C1 segment of cervical spinal cord (tissue), 14 donors: ENCODE measurements around the gene LMX1B.

Experiments used
- DNase-seq, 14 donors: peaks; one replicate each; lab custom pipeline; 2025; lab: John Stamatoyannopoulos, UW

Gene LMX1B

GRCh38 chr9:126604059-126605055 lies 9.4 kb upstream of the LMX1B start:
- no peak for DNase-seq

- DNase-seq: no peak
Measured at GRCh38 chr9:126605792-126606482, 7.8 kb upstream of the LMX1B start.

- DNase-seq: no peak
Measured at GRCh38 chr9:126606483-126606870, 7.3 kb upstream of the LMX1B start.

GRCh38 chr9:126607086-126607485 lies 6.6 kb upstream of the LMX1B start:
- no peak for DNase-seq

- no peak for DNase-seq
Measured at GRCh38 chr9:126607731-126608130, 6.0 kb upstream of the LMX1B start.

- DNase-seq: no peak
Measured at GRCh38 chr9:126608551-126608950, 5.2 kb upstream of the LMX1B start.

- no peak for DNase-seq
Measured at GRCh38 chr9:126609191-126609590, 4.5 kb upstream of the LMX1B start.

GRCh38 chr9:126609711-126610388 lies 3.9 kb upstream of the LMX1B start:
- no peak for DNase-seq

GRCh38 chr9:126611193-126611591 lies 2.5 kb upstream of the LMX1B start:
- DNase-seq: no peak

- DNase-seq: peak in 11 of 14 donors; percentile 3 to 64 (median 18)
Measured at GRCh38 chr9:126611592-126612325, 2.0 kb upstream of the LMX1B start.

- DNase-seq: no peak
Measured at GRCh38 chr9:126612326-126612812, 1.4 kb upstream of the LMX1B start.

GRCh38 chr9:126612813-126613641 lies 701 bp upstream of the LMX1B start:
- no peak for DNase-seq

GRCh38 chr9:126614088-126614454 lies 343 bp downstream of the LMX1B start:
- no peak for DNase-seq

- DNase-seq: no peak
Measured at GRCh38 chr9:126614455-126615244, 922 bp downstream of the LMX1B start.

GRCh38 chr9:126615245-126615790 lies 1.6 kb downstream of the LMX1B start:
- DNase-seq: no peak

GRCh38 chr9:126615791-126616447 lies 2.2 kb downstream of the LMX1B start:
- no peak for DNase-seq

- DNase-seq: no peak
Measured at GRCh38 chr9:126616521-126616976, 2.8 kb downstream of the LMX1B start.

GRCh38 chr9:126617003-126617822 lies 3.5 kb downstream of the LMX1B start:
- no peak for DNase-seq
